G401 (cell line): ENCODE measurements around the gene OSBPL9. TPM values are rescaled to one million over a fixed set of nuclear protein-coding genes. Genes with fewer than 3 reads are reported as not detected.
A peak's percentile ranks its signal among the peaks of the same experiment; 100 is the strongest.

Experiments used
- DNase-seq: peaks from one replicate; pipeline ENCODE4 v3.0.0-alpha.2; 2015; ENCODE audit warnings: low spot score
- in situ Hi-C: cut with HindIII; loops from 2 replicates; pipeline ENCODE4 v1.10.0; 2016; ENCODE audit warnings: low sequenced_read_pairs, mixed read lengths
- total RNA-seq: library from RNA; depleted of rRNA; stranded (reverse); fragments of >200 nt; shearing (Covaris generic); gene quantifications from 2 replicates; pipeline ENCODE4 v1.2.3, GENCODE V29; 2014

The OSBPL9 gene
- total RNA-seq, 1 experiment from 2014 or later = 174 TPM

GRCh38 chr1:51656374-51656773 lies 39.5 kb downstream of the OSBPL9 start:
- no peak for DNase-seq
- in situ Hi-C loops = no loop called here

- in situ Hi-C loops = no loop called here
- DNase-seq = no peak
Observed at GRCh38 chr1:51660580-51660979, 43.7 kb downstream of the OSBPL9 start.

GRCh38 chr1:51661081-51661518 lies 44.2 kb downstream of the OSBPL9 start:
- in situ Hi-C loops = no loop called here
- DNase-seq = no peak

- DNase-seq = no peak
- in situ Hi-C loops = no loop called here
Observed at GRCh38 chr1:51663105-51663504, 46.2 kb downstream of the OSBPL9 start.

- in situ Hi-C loops = no loop called here
- no peak for DNase-seq
Observed at GRCh38 chr1:51663721-51664120, 46.8 kb downstream of the OSBPL9 start.

GRCh38 chr1:51664421-51665240 lies 47.7 kb downstream of the OSBPL9 start:
- in situ Hi-C loops = no loop called here
- no peak for DNase-seq

GRCh38 chr1:51666478-51666877 lies 49.6 kb downstream of the OSBPL9 start:
- DNase-seq = no peak
- in situ Hi-C loops = no loop called here

- in situ Hi-C loops = no loop called here
- no peak for DNase-seq
Observed at GRCh38 chr1:51667561-51667960, 50.7 kb downstream of the OSBPL9 start.

GRCh38 chr1:51669272-51669671 lies 52.4 kb downstream of the OSBPL9 start:
- peak; percentile 59 for DNase-seq
- in situ Hi-C loops = no loop called here

GRCh38 chr1:51669816-51670215 lies 52.9 kb downstream of the OSBPL9 start:
- in situ Hi-C loops = no loop called here

GRCh38 chr1:51671527-51672325 lies 54.8 kb downstream of the OSBPL9 start:
- in situ Hi-C loops = no loop called here
- DNase-seq = no peak

More at GRCh38 chr1:51669816-51670215, 52.9 kb downstream of the OSBPL9 start:
- DNase-seq = peak; percentile 60

- in situ Hi-C loops = no loop called here
Observed at GRCh38 chr1:51673279-51673678, 56.4 kb downstream of the OSBPL9 start.

GRCh38 chr1:51675177-51675780 lies 58.4 kb downstream of the OSBPL9 start:
- DNase-seq = no peak
- in situ Hi-C loops = no loop called here

More at GRCh38 chr1:51673279-51673678, 56.4 kb downstream of the OSBPL9 start:
- no peak for DNase-seq

GRCh38 chr1:51679435-51679834 lies 62.5 kb downstream of the OSBPL9 start:
- no peak for DNase-seq
- in situ Hi-C loops = no loop called here

GRCh38 chr1:51684776-51685175 lies 67.9 kb downstream of the OSBPL9 start:
- in situ Hi-C loops = no loop called here
- DNase-seq = no peak

GRCh38 chr1:51686450-51686849 lies 69.6 kb downstream of the OSBPL9 start:
- in situ Hi-C loops = no loop called here
- DNase-seq = no peak

GRCh38 chr1:51689075-51689440 lies 72.2 kb downstream of the OSBPL9 start:
- in situ Hi-C loops = no loop called here
- no peak for DNase-seq

GRCh38 chr1:51689643-51690042 lies 72.8 kb downstream of the OSBPL9 start:
- in situ Hi-C loops = no loop called here
- DNase-seq = no peak

GRCh38 chr1:51690285-51690961 lies 73.5 kb downstream of the OSBPL9 start:
- in situ Hi-C loops = no loop called here
- DNase-seq = no peak
